HepG2 (cell line): Measurements from ENCODE around the gene ZFYVE28. TPM values are rescaled to one million over a fixed set of nuclear protein-coding genes. Genes with fewer than 3 reads are reported as not detected.

Source experiments
- ATAC-seq: fragments of 200-7000 bp; cut with Tn5 transposase; 3 replicates; pipeline ENCODE4 v1.9.1; 2020; ENCODE audit warnings: mild to moderate bottlenecking, moderate library complexity
- BruUV-seq: library from RNA; stranded (reverse); fragments of 400-500 nt; replicated peaks from 2 replicates; lab custom pipeline; 2021; lab: Mats Ljungman, UMichigan
- CTCF ChIA-PET: fragments of 300-600 bp; formaldehyde crosslinking; extraction: SDS; loops from one replicate; lab custom pipeline; 2021; ENCODE audit warnings: low total read pairs, inconsistent platforms, low intra/inter-chr PET ratio; lab: Yijun Ruan, JAX
- POLR2A ChIA-PET: fragments of 350-600 bp; sonication (Branson Sonifier 250); formaldehyde crosslinking; loops from one replicate; lab custom pipeline; 2020; ENCODE audit warnings: antibody characterized with exemption, inconsistent platforms; lab: Yijun Ruan, JAX
- DNase-seq: peaks from one replicate; pipeline ENCODE4 v3.0.0-alpha.2; 2015; ENCODE audit warnings: low spot score
- FAIRE-seq: peaks from 3 replicates; lab custom pipeline; 2011; peaks lifted over from hg19 to GRCh38; lab: Jason Lieb, UNC
- H2AFZ ChIP-seq: one replicate; pipeline ENCODE4 v1.6.1; 2011; ENCODE audit warnings: low read length, inconsistent platforms
- H3K27ac ChIP-seq: fragments of 300-600 bp; 3 replicates; pipeline ENCODE4 v1.8.0; 2011; ENCODE audit warnings: mixed run types, mild to moderate bottlenecking, mixed read lengths, low read length, inconsistent platforms; ENCODE audit not compliant: insufficient read depth; ENCODE audit errors: extremely low read length
- H3K27me3 ChIP-seq, 2 experiments: fragments of 200-600 bp in 1 of 2; 2 replicates in 1 of 2; 3 replicates in 1 of 2; pipeline versions ENCODE4 v1.6.0 to v1.8.0; 2011; ENCODE audit warnings: low read length in 2 of 2, mild to moderate bottlenecking in 2 of 2, moderate library complexity in 2 of 2, inconsistent platforms in 1 of 2; ENCODE audit not compliant: insufficient read depth in 2 of 2, control insufficient read depth in 1 of 2
- H3K36me3 ChIP-seq, 2 experiments: fragments of 200-600 bp in 1 of 2; replicated peaks in 1 of 2; 2 replicates in 1 of 2; 3 replicates in 1 of 2; pipeline versions ENCODE4 v1.5.1 to v1.8.0; 2011; ENCODE audit warnings: low read length in 2 of 2, inconsistent platforms in 1 of 2; ENCODE audit not compliant: insufficient read depth in 2 of 2, control insufficient read depth in 1 of 2
- H3K4me1 ChIP-seq: 2 replicates; pipeline ENCODE4 v1.5.1; 2012; ENCODE audit warnings: low read length, inconsistent platforms; ENCODE audit not compliant: insufficient read depth
- H3K4me2 ChIP-seq: 2 replicates; pipeline ENCODE4 v1.6.0; 2011; ENCODE audit warnings: low read depth, low read length, inconsistent platforms
- H3K4me3 ChIP-seq, 3 experiments: fragments of 200-600 bp in 1 of 3; sonication (generic), shearing (Covaris generic) in 1 of 3; replicated peaks in 1 of 3; 2 replicates each; pipeline ENCODE4 v1.5.1; 2011 to 2016; ENCODE audit warnings: low read length in 3 of 3, inconsistent platforms in 2 of 3, low read depth in 2 of 3, mild to moderate bottlenecking in 2 of 3, control low read depth in 1 of 3, mixed read lengths in 1 of 3; ENCODE audit not compliant: insufficient read depth in 1 of 3
- H3K79me2 ChIP-seq: one replicate; pipeline ENCODE4 v1.6.1; 2011; ENCODE audit warnings: low read length, inconsistent platforms; ENCODE audit not compliant: insufficient read depth
- H3K9ac ChIP-seq: 2 replicates; pipeline ENCODE4 v1.6.0; 2011; ENCODE audit warnings: mild to moderate bottlenecking, low read depth, low read length, inconsistent platforms; ENCODE audit not compliant: insufficient read depth
- H3K9me3 ChIP-seq: 2 replicates; pipeline ENCODE4 v1.5.1; 2012; ENCODE audit warnings: mild to moderate bottlenecking, low read length
- H4K20me1 ChIP-seq: 2 replicates; pipeline ENCODE4 v1.6.0; 2011; ENCODE audit warnings: inconsistent platforms, mild to moderate bottlenecking, low read length, moderate library complexity; ENCODE audit not compliant: insufficient read depth
- FOXA3 ChIP-seq: IDR thresholded peaks from 2 replicates; pipeline ENCODE4 v1.6.1; 2016; ENCODE audit warnings: missing genetic modification reagents, missing compliant biosample characterization
- NFKB2 ChIP-seq: sonication (generic); formaldehyde crosslinking; IDR thresholded peaks from 2 replicates; pipeline ENCODE4 v1.4.0; 2020; ENCODE audit warnings: missing genetic modification reagents, borderline replicate concordance
- NRL ChIP-seq: sonication (generic); formaldehyde crosslinking; IDR thresholded peaks from 2 replicates; pipeline ENCODE4 v1.5.0; 2020; ENCODE audit warnings: missing genetic modification reagents, mild to moderate bottlenecking, moderate library complexity, borderline replicate concordance
- SP140L ChIP-seq: sonication (generic); formaldehyde crosslinking; IDR thresholded peaks from 2 replicates; pipeline ENCODE4 v1.4.0; 2020; ENCODE audit warnings: missing genetic modification reagents, borderline replicate concordance
- ZNF468 ChIP-seq: sonication (generic); formaldehyde crosslinking; IDR thresholded peaks from 2 replicates; pipeline ENCODE4 v1.8.0; 2022; ENCODE audit warnings: mild to moderate bottlenecking, moderate library complexity, missing genetic modification reagents
- ZNF660 ChIP-seq: sonication (generic); formaldehyde crosslinking; IDR thresholded peaks from 2 replicates; pipeline ENCODE4 v1.5.1; 2020; ENCODE audit warnings: mild to moderate bottlenecking, low read depth, missing genetic modification reagents, borderline replicate concordance
- ZNF879 ChIP-seq: sonication (generic); formaldehyde crosslinking; IDR thresholded peaks from 2 replicates; pipeline ENCODE4 v1.8.1; 2023; ENCODE audit warnings: missing genetic modification reagents
- WGBS: methylation state at CpG from one replicate; pipeline ENCODE4 v1.1.6; 2017; ENCODE audit warnings: low lambda C conversion rate; 5-methylcytosine and 5-hydroxymethylcytosine counted together
- in situ Hi-C: cut with HindIII; loops from 2 replicates; pipeline ENCODE4 v1.10.0; 2017; ENCODE audit warnings: low pct_unique_long_range_greater_than_20kb; ENCODE audit not compliant: extremely low pct_ligation_motif_present
- intact Hi-C: fragments of 100-400 bp; cut with micrococcal nuclease; formaldehyde crosslinking; loops from one replicate; pipeline ENCODE4 v1.10.0; 2022; ENCODE audit not compliant: unreplicated experiment
- polyA plus RNA-seq, 8 experiments: library from polyadenylated mRNA; depleted of rRNA in 3 of 8; stranded (reverse) in 7 of 8; unstranded in 1 of 8; fragments of >200 nt; fragmentation: Illumina TruSeq in 4 of 8; extraction: Trizol in 4 of 8; gene quantifications; 2 replicates each; pipeline versions ENCODE4 v1.2.1 to v1.2.3, GENCODE V29; 2011 to 2016; ENCODE audit warnings: low read depth in 4 of 8, missing spikeins in 1 of 8, mixed read lengths in 1 of 8; ENCODE audit not compliant: insufficient read depth in 1 of 8
- total RNA-seq, 5 experiments: library from RNA; depleted of rRNA; stranded (reverse); fragments of >200 nt; fragmentation: Illumina TruSeq; extraction: Trizol; gene quantifications; 2 replicates each; pipeline ENCODE4 v1.2.3, GENCODE V29; 2016; ENCODE audit warnings: low read depth in 1 of 5
- TF ChIP-seq, protein P1 (sequence below): sonication (generic); formaldehyde crosslinking; IDR thresholded peaks from 2 replicates; pipeline ENCODE4 v1.5.1; 2020; ENCODE audit warnings: mild to moderate bottlenecking, missing genetic modification reagents, borderline replicate concordance
- TF ChIP-seq, protein P2 (sequence below): sonication (generic); formaldehyde crosslinking; IDR thresholded peaks from 2 replicates; pipeline ENCODE4 v1.4.0; 2020; ENCODE audit warnings: missing genetic modification reagents
- TF ChIP-seq, protein P3 (sequence below): sonication (generic); formaldehyde crosslinking; IDR thresholded peaks from 2 replicates; pipeline ENCODE4 v1.5.0; 2020; ENCODE audit warnings: missing genetic modification reagents, mild to moderate bottlenecking, borderline replicate concordance
- TF ChIP-seq, protein P4 (sequence below): sonication (generic); formaldehyde crosslinking; IDR thresholded peaks from 2 replicates; pipeline ENCODE4 v1.4.0; 2020; ENCODE audit warnings: low read depth, mild to moderate bottlenecking, missing genetic modification reagents
- TF ChIP-seq, protein P5 (sequence below): sonication (generic); formaldehyde crosslinking; IDR thresholded peaks from 2 replicates; pipeline ENCODE4 v1.8.1; 2022; ENCODE audit warnings: mild to moderate bottlenecking, missing genetic modification reagents

Gene ZFYVE28
- total and polyA plus RNA-seq, 2 of the 13 experiments (the other 11 are each of a cell fraction or from before 2014, with no cell fraction given) = 0.12 to 0.22 TPM

DNA sequence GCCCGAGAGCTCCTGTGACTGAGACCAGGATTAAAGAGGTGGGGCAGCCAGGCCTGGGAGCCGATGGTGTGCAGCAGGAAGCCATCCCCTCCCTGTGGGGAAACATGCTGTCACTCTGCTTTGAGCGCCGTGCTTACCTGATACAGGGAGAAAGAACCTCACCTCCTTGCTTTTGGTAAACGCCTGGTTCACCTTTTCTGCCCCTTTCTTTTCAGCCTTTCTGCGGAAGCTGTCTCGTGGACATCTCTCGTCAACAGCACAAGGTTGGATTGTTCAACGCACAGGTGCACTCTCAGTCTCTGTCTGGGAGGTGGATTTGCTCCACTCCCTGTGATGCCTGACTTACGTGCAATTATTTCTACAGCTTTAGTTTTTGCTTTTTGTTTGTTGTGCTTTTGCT is 12.0 kb downstream of the ZFYVE28 start:
- 34% methylated on average over 10 of the region's 10 CpGs for WGBS
- DNase-seq (no peak), FAIRE-seq (no peak)
- H3K9ac ChIP-seq = no peak overlapping the region
- no peak overlapping the region for H3K4me3 ChIP-seq
- H3K36me3 ChIP-seq = no peaks in the 10 kb centered on the region
- no peak overlapping the region for H3K27ac ChIP-seq
- TF ChIP-seq ZNF468 (no peak), ZNF660 (no peak), NRL (CRISPR knock-in tag) (no peak), ZNF879 (CRISPR knock-in tag) (no peak), NFKB2 (CRISPR knock-in tag) (no peak), FOXA3 (CRISPR knock-in tag) (no peak), SP140L (CRISPR knock-in tag) (no peak)
- TF ChIP-seq, protein P1, sequence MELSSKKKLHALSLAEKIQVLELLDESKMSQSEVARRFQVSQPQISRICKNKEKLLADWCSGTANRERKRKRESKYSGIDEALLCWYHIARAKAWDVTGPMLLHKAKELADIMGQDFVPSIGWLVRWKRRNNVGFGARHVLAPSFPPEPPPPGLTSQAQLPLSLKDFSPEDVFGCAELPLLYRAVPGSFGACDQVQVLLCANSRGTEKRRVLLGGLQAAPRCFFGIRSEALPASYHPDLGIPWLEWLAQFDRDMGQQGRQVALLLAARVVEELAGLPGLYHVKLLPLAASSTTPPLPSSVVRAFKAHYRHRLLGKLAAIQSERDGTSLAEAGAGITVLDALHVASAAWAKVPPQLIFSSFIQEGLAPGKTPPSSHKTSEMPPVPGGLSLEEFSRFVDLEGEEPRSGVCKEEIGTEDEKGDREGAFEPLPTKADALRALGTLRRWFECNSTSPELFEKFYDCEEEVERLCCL = no peak
- TF ChIP-seq, protein P2, sequence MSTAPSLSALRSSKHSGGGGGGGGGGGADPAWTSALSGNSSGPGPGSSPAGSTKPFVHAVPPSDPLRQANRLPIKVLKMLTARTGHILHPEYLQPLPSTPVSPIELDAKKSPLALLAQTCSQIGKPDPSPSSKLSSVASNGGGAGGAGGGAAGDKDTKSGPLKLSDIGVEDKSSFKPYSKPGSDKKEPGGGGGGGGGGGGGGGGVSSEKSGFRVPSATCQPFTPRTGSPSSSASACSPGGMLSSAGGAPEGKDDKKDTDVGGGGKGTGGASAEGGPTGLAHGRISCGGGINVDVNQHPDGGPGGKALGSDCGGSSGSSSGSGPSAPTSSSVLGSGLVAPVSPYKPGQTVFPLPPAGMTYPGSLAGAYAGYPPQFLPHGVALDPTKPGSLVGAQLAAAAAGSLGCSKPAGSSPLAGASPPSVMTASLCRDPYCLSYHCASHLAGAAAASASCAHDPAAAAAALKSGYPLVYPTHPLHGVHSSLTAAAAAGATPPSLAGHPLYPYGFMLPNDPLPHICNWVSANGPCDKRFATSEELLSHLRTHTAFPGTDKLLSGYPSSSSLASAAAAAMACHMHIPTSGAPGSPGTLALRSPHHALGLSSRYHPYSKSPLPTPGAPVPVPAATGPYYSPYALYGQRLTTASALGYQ = no peak
- TF ChIP-seq, protein P3, sequence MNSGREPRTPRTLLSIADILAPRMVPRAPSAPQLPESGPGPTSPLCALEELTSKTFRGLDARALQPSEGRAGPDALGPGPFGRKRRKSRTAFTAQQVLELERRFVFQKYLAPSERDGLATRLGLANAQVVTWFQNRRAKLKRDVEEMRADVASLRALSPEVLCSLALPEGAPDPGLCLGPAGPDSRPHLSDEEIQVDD (CRISPR knock-in tag) = no peak
- TF ChIP-seq, protein P4, sequence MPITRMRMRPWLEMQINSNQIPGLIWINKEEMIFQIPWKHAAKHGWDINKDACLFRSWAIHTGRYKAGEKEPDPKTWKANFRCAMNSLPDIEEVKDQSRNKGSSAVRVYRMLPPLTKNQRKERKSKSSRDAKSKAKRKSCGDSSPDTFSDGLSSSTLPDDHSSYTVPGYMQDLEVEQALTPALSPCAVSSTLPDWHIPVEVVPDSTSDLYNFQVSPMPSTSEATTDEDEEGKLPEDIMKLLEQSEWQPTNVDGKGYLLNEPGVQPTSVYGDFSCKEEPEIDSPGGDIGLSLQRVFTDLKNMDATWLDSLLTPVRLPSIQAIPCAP = no peak
- TF ChIP-seq, protein P5, sequence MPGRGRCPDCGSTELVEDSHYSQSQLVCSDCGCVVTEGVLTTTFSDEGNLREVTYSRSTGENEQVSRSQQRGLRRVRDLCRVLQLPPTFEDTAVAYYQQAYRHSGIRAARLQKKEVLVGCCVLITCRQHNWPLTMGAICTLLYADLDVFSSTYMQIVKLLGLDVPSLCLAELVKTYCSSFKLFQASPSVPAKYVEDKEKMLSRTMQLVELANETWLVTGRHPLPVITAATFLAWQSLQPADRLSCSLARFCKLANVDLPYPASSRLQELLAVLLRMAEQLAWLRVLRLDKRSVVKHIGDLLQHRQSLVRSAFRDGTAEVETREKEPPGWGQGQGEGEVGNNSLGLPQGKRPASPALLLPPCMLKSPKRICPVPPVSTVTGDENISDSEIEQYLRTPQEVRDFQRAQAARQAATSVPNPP (CRISPR knock-in tag) = no peak
- TF ChIP-seq, all 625 proteins: peak for 0
- intact Hi-C loops (no loop called here), in situ Hi-C loops (no loop called here)
- no peaks in the 10 kb centered on the region for H3K9me3 ChIP-seq
- no peak overlapping the region for H2AFZ ChIP-seq
- ChIA-PET CTCF (no interaction called here), POLR2A (no interaction called here)
- no TSS peak for BruUV-seq
- ATAC-seq = no peak
- no peaks in the 10 kb centered on the region; the same call in 1 of the 2 replicates for H4K20me1 ChIP-seq
- peaks cover 27% of the 10 kb centered on the region for H3K4me1 ChIP-seq
- H3K27me3 ChIP-seq = peaks cover 10 to 42% of the 10 kb centered on the region in 2 experiments
- no peak overlapping the region for H3K4me2 ChIP-seq
- H3K79me2 ChIP-seq = no peaks in the 10 kb centered on the region
